Measurements from ENCODE around the gene NPDC1.

NPDC1 gene

DNA sequence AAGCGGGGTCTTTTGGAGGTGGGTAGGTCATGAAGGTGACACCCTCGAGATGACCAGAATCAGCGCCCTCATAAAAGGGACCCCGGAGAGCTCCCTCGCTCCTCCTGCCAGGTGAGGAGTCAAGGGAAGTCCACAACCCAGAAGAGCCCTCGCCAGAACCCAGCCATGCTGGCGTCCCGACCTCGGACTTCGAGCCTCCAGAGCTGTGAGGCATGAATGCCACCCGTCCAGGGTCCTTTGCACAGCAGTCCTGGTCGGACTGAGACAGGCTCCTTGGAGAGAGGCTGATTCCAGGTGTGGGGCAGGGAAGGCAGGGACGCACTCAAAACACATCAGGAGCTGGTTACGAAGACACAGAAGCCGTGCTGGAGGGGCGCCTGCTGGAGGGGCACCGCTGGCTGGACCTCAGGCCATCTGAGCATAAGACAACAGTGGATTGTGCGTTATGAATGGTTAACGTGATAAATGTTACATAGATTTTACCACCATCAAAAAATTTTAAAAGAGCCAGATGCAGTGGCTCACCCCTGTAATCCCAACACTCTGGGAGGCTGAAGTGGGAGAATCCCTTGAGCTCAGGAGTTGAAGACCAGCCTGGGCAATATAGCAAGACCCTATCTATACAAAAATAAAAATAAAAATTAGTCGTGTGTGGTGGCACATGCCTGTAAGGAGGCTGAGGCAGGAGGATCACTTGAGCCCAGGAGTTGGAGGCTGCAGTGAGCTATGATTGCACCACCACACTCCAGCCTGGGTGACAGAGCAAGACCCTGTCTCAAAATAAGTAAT, 43.9 kb downstream of the NPDC1 start:
- Histone ChIP-seq H3K9me3 (replicated peaks; ENCODE audit: insufficient read depth, low read length) (no peaks in the 10 kb centered on the region), H3K79me2 (ENCODE audit: low read length) (no peaks in the 10 kb centered on the region), H4K20me1 (ENCODE audit: insufficient read depth, low read length) (no peaks in the 10 kb centered on the region), H3K4me2 (ENCODE audit: low read depth, low read length) (no peak overlapping the region), H2AFZ (ENCODE audit: low read length) (no peak overlapping the region), H3K9me2 (replicated peaks; ENCODE audit: insufficient read depth, low read length) (no peaks in the 10 kb centered on the region), H3K36me3 (replicated peaks; ENCODE audit: insufficient read depth, low read length) (no peaks in the 10 kb centered on the region), H3F3A (ENCODE audit: insufficient read depth, low read length) (peaks cover 2% of the 10 kb centered on the region; the same call in 1 of the 2 replicates), H3K27me3 (replicated peaks; ENCODE audit: insufficient read depth, low read length) (peaks cover 60% of the 10 kb centered on the region), H3K4me3 (ENCODE audit: low read length) (no peak overlapping the region), H3K9ac (ENCODE audit: low read length) (no peak overlapping the region), H3K27ac (ENCODE audit: low read length) (no peak overlapping the region), H3K4me1 (ENCODE audit: low read length) (peaks cover 2% of the 10 kb centered on the region; the same call in 1 of the 2 replicates)
- DNase-seq: no peak
- TF ChIP-seq EZH2 (optimal IDR thresholded peaks at IDR 0.05; ENCODE audit: low read depth, low read length): no peak
- TF ChIP-seq, protein P1, sequence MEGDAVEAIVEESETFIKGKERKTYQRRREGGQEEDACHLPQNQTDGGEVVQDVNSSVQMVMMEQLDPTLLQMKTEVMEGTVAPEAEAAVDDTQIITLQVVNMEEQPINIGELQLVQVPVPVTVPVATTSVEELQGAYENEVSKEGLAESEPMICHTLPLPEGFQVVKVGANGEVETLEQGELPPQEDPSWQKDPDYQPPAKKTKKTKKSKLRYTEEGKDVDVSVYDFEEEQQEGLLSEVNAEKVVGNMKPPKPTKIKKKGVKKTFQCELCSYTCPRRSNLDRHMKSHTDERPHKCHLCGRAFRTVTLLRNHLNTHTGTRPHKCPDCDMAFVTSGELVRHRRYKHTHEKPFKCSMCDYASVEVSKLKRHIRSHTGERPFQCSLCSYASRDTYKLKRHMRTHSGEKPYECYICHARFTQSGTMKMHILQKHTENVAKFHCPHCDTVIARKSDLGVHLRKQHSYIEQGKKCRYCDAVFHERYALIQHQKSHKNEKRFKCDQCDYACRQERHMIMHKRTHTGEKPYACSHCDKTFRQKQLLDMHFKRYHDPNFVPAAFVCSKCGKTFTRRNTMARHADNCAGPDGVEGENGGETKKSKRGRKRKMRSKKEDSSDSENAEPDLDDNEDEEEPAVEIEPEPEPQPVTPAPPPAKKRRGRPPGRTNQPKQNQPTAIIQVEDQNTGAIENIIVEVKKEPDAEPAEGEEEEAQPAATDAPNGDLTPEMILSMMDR (IDR thresholded peaks at IDR 0.05; ENCODE audit: low read length): no peak
- TF ChIP-seq EZH2phosphoT487 (IDR thresholded peaks at IDR 0.05; ENCODE audit: low read length): no peak

DNA sequence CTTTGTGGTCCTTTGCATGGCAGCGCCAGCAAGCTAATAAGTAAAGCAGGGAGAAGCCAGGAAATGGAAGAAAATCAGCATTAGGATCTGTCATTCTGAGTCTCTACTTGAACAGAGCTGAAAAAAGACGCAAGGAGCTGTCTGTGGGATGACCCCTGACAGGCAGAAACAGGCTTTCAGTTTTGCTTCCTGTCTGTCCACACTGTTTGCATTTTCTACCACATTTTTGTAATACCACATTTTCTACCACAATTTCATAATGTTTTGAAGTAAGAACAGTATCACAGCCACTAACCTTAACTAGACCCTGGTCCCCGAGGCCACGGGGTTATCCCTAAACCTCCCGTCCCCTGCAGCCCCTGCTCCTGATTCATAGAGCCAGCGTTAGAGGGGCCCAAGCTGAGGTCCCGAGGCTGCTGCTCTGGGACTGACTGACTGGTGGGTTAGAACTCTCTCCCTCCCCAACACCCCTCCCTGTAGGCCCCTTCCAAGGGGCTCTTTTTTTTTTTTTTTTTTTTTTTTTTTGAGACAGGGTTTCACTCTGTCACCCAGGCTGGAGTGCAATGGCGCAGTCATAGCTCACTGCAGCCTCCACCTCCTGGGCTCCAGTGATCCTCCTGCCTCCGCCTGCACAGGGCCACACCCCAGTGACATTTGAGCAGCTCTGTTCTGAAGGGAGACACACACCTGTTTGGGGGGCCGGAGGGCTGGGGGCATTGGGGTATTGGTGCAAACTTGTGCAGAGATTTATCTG, 45.6 kb downstream of the NPDC1 start:
- H3K9me3 ChIP-seq (replicated peaks; ENCODE audit: insufficient read depth, low read length): no peaks in the 10 kb centered on the region
- peaks cover 2% of the 10 kb centered on the region; the same call in 1 of the 2 replicates for H3F3A ChIP-seq (ENCODE audit: insufficient read depth, low read length)
- DNase-seq: peak; percentile 69
- no peaks in the 10 kb centered on the region for H3K36me3 ChIP-seq (replicated peaks; ENCODE audit: insufficient read depth, low read length)
- no peak overlapping the region for H3K27ac ChIP-seq (ENCODE audit: low read length)
- H3K9me2 ChIP-seq (replicated peaks; ENCODE audit: insufficient read depth, low read length): no peaks in the 10 kb centered on the region
- H3K4me2 ChIP-seq (ENCODE audit: low read depth, low read length): peak overlapping the region; percentile 60
- no peaks in the 10 kb centered on the region for H3K79me2 ChIP-seq (ENCODE audit: low read length)
- peaks cover 56% of the 10 kb centered on the region for H3K27me3 ChIP-seq (replicated peaks; ENCODE audit: insufficient read depth, low read length)
- H3K9ac ChIP-seq (ENCODE audit: low read length): no peak overlapping the region
- H3K4me1 ChIP-seq (ENCODE audit: low read length): peaks cover 2% of the 10 kb centered on the region; the same call in 1 of the 2 replicates
- no peak for TF ChIP-seq EZH2 (optimal IDR thresholded peaks at IDR 0.05; ENCODE audit: low read depth, low read length)
- TF ChIP-seq, protein P1 (IDR thresholded peaks at IDR 0.05; ENCODE audit: low read length): no peak
- no peak for TF ChIP-seq EZH2phosphoT487 (IDR thresholded peaks at IDR 0.05; ENCODE audit: low read length)
- peak overlapping the region; percentile 28; the same call in 1 of the 2 replicates for H3K4me3 ChIP-seq (ENCODE audit: low read length)
- H4K20me1 ChIP-seq (ENCODE audit: insufficient read depth, low read length): no peaks in the 10 kb centered on the region
- H2AFZ ChIP-seq (ENCODE audit: low read length): 0 out of 2 replicates have a peak overlapping the region, but pooled peaks have one; percentile 1

DNA sequence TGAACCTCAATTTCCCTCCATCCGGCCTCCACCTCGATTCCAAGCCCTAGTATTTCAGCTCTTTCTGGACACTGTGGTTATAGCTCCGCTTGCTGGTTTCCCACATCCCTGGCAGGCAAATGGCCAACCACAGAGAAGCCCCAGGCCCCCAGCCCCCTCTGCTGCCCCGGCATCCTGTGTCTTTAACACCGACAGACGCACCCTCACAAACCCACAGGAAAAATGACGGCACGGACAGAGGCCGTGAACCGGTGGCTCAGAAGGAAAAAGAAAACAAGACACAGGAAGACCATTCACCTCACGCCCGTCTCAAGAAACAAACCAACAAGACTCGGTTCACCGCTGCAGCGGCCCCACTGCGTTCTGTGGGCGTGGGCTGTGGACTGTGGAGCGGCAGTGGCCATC, 48.1 kb downstream of the NPDC1 start:
- TF ChIP-seq EZH2phosphoT487 (IDR thresholded peaks at IDR 0.05; ENCODE audit: low read length) (no peak), EZH2 (optimal IDR thresholded peaks at IDR 0.05; ENCODE audit: low read depth, low read length) (no peak)
- TF ChIP-seq, protein P1 (IDR thresholded peaks at IDR 0.05; ENCODE audit: low read length): no peak
- Histone ChIP-seq H3K4me1 (ENCODE audit: low read length) (peaks cover 2% of the 10 kb centered on the region; the same call in 1 of the 2 replicates), H3F3A (ENCODE audit: insufficient read depth, low read length) (peaks cover 2% of the 10 kb centered on the region; the same call in 1 of the 2 replicates), H3K9me3 (replicated peaks; ENCODE audit: insufficient read depth, low read length) (no peaks in the 10 kb centered on the region), H3K9me2 (replicated peaks; ENCODE audit: insufficient read depth, low read length) (no peaks in the 10 kb centered on the region), H2AFZ (ENCODE audit: low read length) (no peak overlapping the region), H3K4me2 (ENCODE audit: low read depth, low read length) (no peak overlapping the region), H3K9ac (ENCODE audit: low read length) (no peak overlapping the region), H3K4me3 (ENCODE audit: low read length) (no peak overlapping the region), H4K20me1 (ENCODE audit: insufficient read depth, low read length) (no peaks in the 10 kb centered on the region), H3K79me2 (ENCODE audit: low read length) (no peaks in the 10 kb centered on the region), H3K36me3 (replicated peaks; ENCODE audit: insufficient read depth, low read length) (no peaks in the 10 kb centered on the region), H3K27ac (ENCODE audit: low read length) (no peak overlapping the region), H3K27me3 (replicated peaks; ENCODE audit: insufficient read depth, low read length) (peaks cover 40% of the 10 kb centered on the region)
- no peak for DNase-seq
